H9 (cell line): ENCODE results near the gene VDAC1. TPM values are rescaled to one million over a fixed set of nuclear protein-coding genes. Genes with fewer than 3 reads are reported as not detected.

Source experiments
- DNase-seq: peaks from one replicate; pipeline ENCODE4 v3.0.0-alpha.2; 2017
- H2AFZ ChIP-seq: one replicate; pipeline ENCODE4 v1.6.1; 2013; ENCODE audit warnings: mild to moderate bottlenecking, low read length, control low read depth, moderate library complexity
- H2AK5ac ChIP-seq: 2 replicates; pipeline ENCODE4 v1.6.1; 2013; ENCODE audit warnings: low read length, control low read depth, mixed read lengths; ENCODE audit not compliant: insufficient read length
- H2BK120ac ChIP-seq: one replicate; pipeline ENCODE4 v1.6.1; 2013; ENCODE audit warnings: low read depth, mild to moderate bottlenecking, low read length, control low read depth, inconsistent platforms; ENCODE audit not compliant: poor library complexity, severe bottlenecking
- H2BK12ac ChIP-seq: 2 replicates; pipeline ENCODE4 v1.6.1; 2013; ENCODE audit warnings: low read length, control low read depth, mixed read lengths, low read depth; ENCODE audit not compliant: insufficient read length
- H2BK15ac ChIP-seq: 2 replicates; pipeline ENCODE4 v1.6.1; 2013; ENCODE audit warnings: low read depth, low read length, control low read depth
- H2BK20ac ChIP-seq: one replicate; pipeline ENCODE4 v1.6.1; 2013; ENCODE audit warnings: low read depth, mild to moderate bottlenecking, low read length, control low read depth, inconsistent platforms; ENCODE audit not compliant: poor library complexity, severe bottlenecking
- H2BK5ac ChIP-seq: 2 replicates; pipeline ENCODE4 v1.6.1; 2013; ENCODE audit warnings: low read length, control low read depth, mixed read lengths; ENCODE audit not compliant: insufficient read length
- H3K14ac ChIP-seq: 2 replicates; pipeline ENCODE4 v1.6.1; 2013; ENCODE audit warnings: low read length, control low read depth; ENCODE audit not compliant: insufficient read depth
- H3K18ac ChIP-seq: 2 replicates; pipeline ENCODE4 v1.6.1; 2013; ENCODE audit warnings: low read depth, mild to moderate bottlenecking, mixed read lengths, low read length, control low read depth; ENCODE audit not compliant: insufficient read length
- H3K23ac ChIP-seq: 2 replicates; pipeline ENCODE4 v1.6.1; 2013; ENCODE audit warnings: low read length, control low read depth, mixed read lengths, low read depth; ENCODE audit not compliant: insufficient read length
- H3K23me2 ChIP-seq: 2 replicates; pipeline ENCODE4 v1.6.1; 2013; ENCODE audit warnings: low read depth, mild to moderate bottlenecking, mixed read lengths, low read length, control low read depth; ENCODE audit not compliant: insufficient read length, poor library complexity, severe bottlenecking
- H3K27ac ChIP-seq: 2 replicates; pipeline ENCODE4 v1.5.1; 2013; ENCODE audit warnings: low read length, control low read depth, mixed read lengths, low read depth; ENCODE audit not compliant: insufficient read length
- H3K27me3 ChIP-seq: 2 replicates; pipeline ENCODE4 v1.6.1; 2013; ENCODE audit warnings: low read length, control low read depth, inconsistent platforms; ENCODE audit not compliant: insufficient read depth
- H3K4ac ChIP-seq: 2 replicates; pipeline ENCODE4 v1.6.1; 2013; ENCODE audit warnings: low read depth, mild to moderate bottlenecking, control low read depth, inconsistent platforms, low read length, moderate library complexity
- H3K4me1 ChIP-seq: 2 replicates; pipeline ENCODE4 v1.6.1; 2013; ENCODE audit warnings: low read length, control low read depth, inconsistent platforms; ENCODE audit not compliant: insufficient read depth
- H3K4me2 ChIP-seq: 2 replicates; pipeline ENCODE4 v1.6.1; 2013; ENCODE audit warnings: low read length, control low read depth, mixed read lengths; ENCODE audit not compliant: insufficient read length, insufficient read depth
- H3K56ac ChIP-seq: 2 replicates; pipeline ENCODE4 v1.6.1; 2013; ENCODE audit warnings: low read depth, mild to moderate bottlenecking, mixed read lengths, low read length, control low read depth; ENCODE audit not compliant: insufficient read length
- H3K79me1 ChIP-seq: 2 replicates; pipeline ENCODE4 v1.6.1; 2013; ENCODE audit warnings: low read depth, mild to moderate bottlenecking, moderate library complexity, low read length, control low read depth, inconsistent platforms; ENCODE audit not compliant: insufficient read depth, poor library complexity, severe bottlenecking
- H3K79me2 ChIP-seq: 2 replicates; pipeline ENCODE4 v1.6.1; 2013; ENCODE audit warnings: low read length, control low read depth, inconsistent platforms; ENCODE audit not compliant: insufficient read depth
- H3K9ac ChIP-seq: 2 replicates; pipeline ENCODE4 v1.6.1; 2013; ENCODE audit warnings: low read length, control low read depth, mixed read lengths; ENCODE audit not compliant: insufficient read length; ENCODE audit errors: extremely low read depth
- H3K9me3 ChIP-seq: one replicate; pipeline ENCODE4 v1.6.1; 2013; ENCODE audit warnings: low read depth, low read length, inconsistent platforms; ENCODE audit not compliant: control insufficient read depth
- H3T11ph ChIP-seq: one replicate; pipeline ENCODE4 v1.6.1; 2013; ENCODE audit warnings: mild to moderate bottlenecking, low read length, control low read depth, inconsistent platforms
- H4K20me1 ChIP-seq: one replicate; pipeline ENCODE4 v1.6.1; 2013; ENCODE audit not compliant: control insufficient read depth, insufficient read length, insufficient read depth
- H4K5ac ChIP-seq: 2 replicates; pipeline ENCODE4 v1.6.1; 2013; ENCODE audit warnings: low read depth, mild to moderate bottlenecking, mixed read lengths, low read length, control low read depth; ENCODE audit not compliant: insufficient read length
- H4K8ac ChIP-seq: replicated peaks from 2 replicates; pipeline ENCODE4 v1.6.1; 2013; ENCODE audit warnings: low read length, control low read depth, mixed read lengths, low read depth; ENCODE audit not compliant: insufficient read length
- H4K91ac ChIP-seq: 2 replicates; pipeline ENCODE4 v1.6.1; 2013; ENCODE audit warnings: low read depth, mild to moderate bottlenecking, moderate library complexity, mixed read lengths, low read length, control low read depth; ENCODE audit not compliant: insufficient read length
- H3K27ac Mint-ChIP-seq, 3 experiments: 2 replicates in 2 of 3; 3 replicates in 1 of 3; pipeline ENCODE4 v1.8.0; 2020 to 2021; ENCODE audit warnings: mixed read lengths in 3 of 3, mild to moderate bottlenecking in 1 of 3, moderate library complexity in 1 of 3
- H3K27me3 Mint-ChIP-seq: 2 replicates; pipeline ENCODE4 v1.8.0; 2021; ENCODE audit warnings: low read depth, mild to moderate bottlenecking, moderate library complexity, mixed read lengths
- H3K36me3 Mint-ChIP-seq, 3 experiments: 2 replicates in 2 of 3; 3 replicates in 1 of 3; pipeline ENCODE4 v1.8.0; 2020 to 2021; ENCODE audit warnings: low read depth in 3 of 3, mixed read lengths in 3 of 3; ENCODE audit not compliant: insufficient read depth in 1 of 3
- H3K4me1 Mint-ChIP-seq, 2 experiments: 2 replicates each; pipeline ENCODE4 v1.8.0; 2020; ENCODE audit warnings: mixed read lengths in 2 of 2
- H3K4me3 Mint-ChIP-seq, 2 experiments: 2 replicates in 1 of 2; 3 replicates in 1 of 2; pipeline ENCODE4 v1.8.0; 2020 to 2021; ENCODE audit warnings: mild to moderate bottlenecking in 2 of 2, mixed read lengths in 2 of 2, moderate library complexity in 1 of 2
- H3K9me3 Mint-ChIP-seq, 2 experiments: 2 replicates in 1 of 2; 3 replicates in 1 of 2; pipeline ENCODE4 v1.8.0; 2020; ENCODE audit warnings: mild to moderate bottlenecking in 2 of 2, mixed read lengths in 2 of 2, moderate library complexity in 1 of 2
- CTCF ChIP-seq: fragments of 200-600 bp; sonication (generic); conservative IDR thresholded peaks from 3 replicates; pipeline ENCODE4 v1.8.0; 2021; ENCODE audit warnings: antibody characterized with exemption, mild to moderate bottlenecking
- WGBS: extraction: QIAGEN DNeasy Blood & Tissue Kit; methylation state at CpG from one replicate; pipeline ENCODE4 v1.1.7; 2013; ENCODE audit warnings: missing lambda C conversion rate, low lambda C conversion rate, mixed read lengths; ENCODE audit not compliant: insufficient read length; ENCODE audit errors: extremely low coverage; 5-methylcytosine and 5-hydroxymethylcytosine counted together
- total RNA-seq: library from RNA; stranded (reverse); gene quantifications from 2 replicates; pipeline ENCODE4 v1.2.1, GENCODE V29; 2021

VDAC1 gene
- total RNA-seq, 1 experiment from 2014 or later: 208 TPM

- no peak overlapping the region for H2BK12ac ChIP-seq
- H3K14ac ChIP-seq: no peak overlapping the region
- H3K9me3 Mint-ChIP-seq: peaks cover 0 to 5% of the 10 kb centered on the region in 2 experiments; a peak in 1 of 5 replicates
- H4K91ac ChIP-seq: no peak overlapping the region
- H3K4ac ChIP-seq: no peak overlapping the region
- no peak overlapping the region for H3K9ac ChIP-seq
- H3K27me3 ChIP-seq: no peaks in the 10 kb centered on the region
- H3T11ph ChIP-seq: no peak overlapping the region
- no peaks in the 10 kb centered on the region for H3K79me1 ChIP-seq
- H3K27me3 Mint-ChIP-seq: peaks cover 76% of the 10 kb centered on the region
- H4K5ac ChIP-seq: no peak overlapping the region
- peak; percentile 72 for DNase-seq
- H3K27ac Mint-ChIP-seq: peak overlapping the region in 1 of 3 experiments; percentile 85; a peak in 3 of 7 replicates
- H3K36me3 Mint-ChIP-seq: no peaks in the 10 kb centered on the region
- no peaks in the 10 kb centered on the region for H4K20me1 ChIP-seq
- peaks cover 37 to 39% of the 10 kb centered on the region in 2 experiments for H3K4me1 Mint-ChIP-seq
- H3K18ac ChIP-seq: no peak overlapping the region
- no peaks in the 10 kb centered on the region for H3K79me2 ChIP-seq
- H2BK20ac ChIP-seq: no peak overlapping the region
- no peaks in the 10 kb centered on the region for H3K9me3 ChIP-seq
- no peak overlapping the region for H3K23ac ChIP-seq
- no CpG with 5 or more reads among the region's 6 CpGs for WGBS
- H3K4me1 ChIP-seq: peaks cover 15% of the 10 kb centered on the region; the same call in 1 of the 2 replicates
- no peak overlapping the region for H3K56ac ChIP-seq
- peak overlapping the region in 1 of 2 experiments; percentile 35; a peak in 2 of 5 replicates for H3K4me3 Mint-ChIP-seq
- no peak overlapping the region for H2AFZ ChIP-seq
- no peak overlapping the region for H3K27ac ChIP-seq
- no peak overlapping the region for H2AK5ac ChIP-seq
- no peak overlapping the region for H4K8ac ChIP-seq
- TF ChIP-seq CTCF: no peak
- no peaks in the 10 kb centered on the region for H3K23me2 ChIP-seq
- H2BK15ac ChIP-seq: no peak overlapping the region
- no peak overlapping the region for H2BK5ac ChIP-seq
- H2BK120ac ChIP-seq: no peak overlapping the region
- H3K4me2 ChIP-seq: no peak overlapping the region
Measured at GRCh38 chr5:134046801-134047686, 42.3 kb upstream of the VDAC1 start.
